OCI-LY1 (cell line): ENCODE measurements around the gene RFPL3.

ENCODE experiments used
- EZH2 ChIP-seq: fragments of 200-600 bp; sonication (generic), shearing (Covaris generic); IDR thresholded peaks from 2 replicates; pipeline ENCODE4 v1.8.0; 2017; ENCODE audit warnings: borderline replicate concordance, mixed run types, mild to moderate bottlenecking, antibody characterized with exemption, low read length, moderate library complexity, mixed read lengths
- TF ChIP-seq, protein P1 (sequence below): fragments of 200-600 bp; sonication (generic), shearing (Covaris generic); IDR thresholded peaks from 2 replicates; pipeline ENCODE4 v1.5.1; 2017; ENCODE audit warnings: mild to moderate bottlenecking, antibody characterized with exemption, low read length, moderate library complexity, mixed read lengths

DNA sequence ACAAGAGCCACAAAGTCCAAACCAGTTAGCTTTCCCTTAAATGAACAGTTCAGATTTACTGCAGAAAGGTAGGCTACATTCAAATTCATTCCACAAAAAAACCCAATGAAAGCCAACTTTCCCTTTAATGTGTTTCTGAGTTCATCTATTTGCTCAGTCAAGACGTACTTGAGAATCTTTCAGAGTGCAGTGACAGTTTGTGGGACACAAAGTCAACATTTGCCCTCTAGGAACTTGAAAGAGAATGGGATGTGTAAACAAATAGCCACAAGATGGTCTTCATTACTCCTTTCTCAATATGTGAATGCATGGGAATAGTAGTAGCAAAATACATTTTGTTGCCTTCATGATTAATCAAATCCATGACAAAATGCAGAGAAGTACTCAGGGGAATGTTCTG is 38.6 kb downstream of the RFPL3 start:
- TF ChIP-seq, protein P1, sequence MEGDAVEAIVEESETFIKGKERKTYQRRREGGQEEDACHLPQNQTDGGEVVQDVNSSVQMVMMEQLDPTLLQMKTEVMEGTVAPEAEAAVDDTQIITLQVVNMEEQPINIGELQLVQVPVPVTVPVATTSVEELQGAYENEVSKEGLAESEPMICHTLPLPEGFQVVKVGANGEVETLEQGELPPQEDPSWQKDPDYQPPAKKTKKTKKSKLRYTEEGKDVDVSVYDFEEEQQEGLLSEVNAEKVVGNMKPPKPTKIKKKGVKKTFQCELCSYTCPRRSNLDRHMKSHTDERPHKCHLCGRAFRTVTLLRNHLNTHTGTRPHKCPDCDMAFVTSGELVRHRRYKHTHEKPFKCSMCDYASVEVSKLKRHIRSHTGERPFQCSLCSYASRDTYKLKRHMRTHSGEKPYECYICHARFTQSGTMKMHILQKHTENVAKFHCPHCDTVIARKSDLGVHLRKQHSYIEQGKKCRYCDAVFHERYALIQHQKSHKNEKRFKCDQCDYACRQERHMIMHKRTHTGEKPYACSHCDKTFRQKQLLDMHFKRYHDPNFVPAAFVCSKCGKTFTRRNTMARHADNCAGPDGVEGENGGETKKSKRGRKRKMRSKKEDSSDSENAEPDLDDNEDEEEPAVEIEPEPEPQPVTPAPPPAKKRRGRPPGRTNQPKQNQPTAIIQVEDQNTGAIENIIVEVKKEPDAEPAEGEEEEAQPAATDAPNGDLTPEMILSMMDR = no peak
- TF ChIP-seq EZH2 = no peak
